ENCODE results near the gene ZFP36L1.
"Not testable (repeated sequence)": the region's sequence is repeated elsewhere in the genome, so short reads cannot be mapped to it uniquely, and the experiment has no call there.

ZFP36L1 gene

GRCh38 chr14:68782091-68782981, 10.5 kb downstream of the ZFP36L1 start:
- DNase-seq, result no peak

- DNase-seq, result no peak
Measured at GRCh38 chr14:68781161-68782021, 11.5 kb downstream of the ZFP36L1 start.

GRCh38 chr14:68780358-68781160, 12.3 kb downstream of the ZFP36L1 start:
- DNase-seq, result no peak

- no peak for DNase-seq
Measured at GRCh38 chr14:68779761-68780323, 13.0 kb downstream of the ZFP36L1 start.

GRCh38 chr14:68777644-68778043, 15.2 kb downstream of the ZFP36L1 start:
- no peak for DNase-seq

GRCh38 chr14:68775614-68776126, 17.2 kb downstream of the ZFP36L1 start:
- no peak for DNase-seq

GRCh38 chr14:68774771-68775613, 17.9 kb downstream of the ZFP36L1 start:
- DNase-seq, result no peak

- DNase-seq, result no peak
Measured at GRCh38 chr14:68772761-68773381, 20.0 kb downstream of the ZFP36L1 start.

GRCh38 chr14:68771631-68772030, 21.2 kb downstream of the ZFP36L1 start:
- DNase-seq, result no peak

GRCh38 chr14:68770553-68771286, 22.1 kb downstream of the ZFP36L1 start:
- DNase-seq, result no peak

- no peak for DNase-seq
Measured at GRCh38 chr14:68770051-68770450, 22.8 kb downstream of the ZFP36L1 start.

- no peak for DNase-seq
Measured at GRCh38 chr14:68768316-68768715, 24.6 kb downstream of the ZFP36L1 start.

- no peak for DNase-seq
Measured at GRCh38 chr14:68767248-68767645, 25.6 kb downstream of the ZFP36L1 start.

- DNase-seq, result no peak
Measured at GRCh38 chr14:68766299-68767247, 26.3 kb downstream of the ZFP36L1 start.

GRCh38 chr14:68763843-68764242, 29.0 kb downstream of the ZFP36L1 start:
- DNase-seq, result not testable (repeated sequence)

GRCh38 chr14:68762953-68763764, 29.7 kb downstream of the ZFP36L1 start:
- DNase-seq, result no peak

GRCh38 chr14:68761391-68761790, 31.5 kb downstream of the ZFP36L1 start:
- no peak for DNase-seq

GRCh38 chr14:68760761-68761160, 32.1 kb downstream of the ZFP36L1 start:
- no peak for DNase-seq

Measured in cortex of kidney (tissue), 1 donor.